K562 (cell line): ENCODE data around the gene ZSCAN25. TPM values are rescaled to one million over a fixed set of nuclear protein-coding genes. Genes with fewer than 3 reads are reported as not detected.

Source experiments
- ATAC-seq: fragments of 200-7000 bp; cut with Tn5 transposase; 3 replicates; pipeline ENCODE4 v1.9.1; 2020; ENCODE audit warnings: moderate library complexity
- BruUV-seq: library from RNA; stranded (reverse); fragments of 400-500 nt; replicated peaks from 2 replicates; lab custom pipeline; 2021; lab: Mats Ljungman, UMichigan
- CTCF ChIA-PET: fragments of 300-600 bp; formaldehyde crosslinking; extraction: SDS; loops from one replicate; lab custom pipeline; 2021; ENCODE audit warnings: low intra/inter-chr PET ratio; lab: Yijun Ruan, JAX
- POLR2A ChIA-PET: fragments of 300-600, 350-650 bp; sonication (Branson Sonifier 250); formaldehyde crosslinking; extraction: SDS; loops from one replicate; lab custom pipeline; 2021; ENCODE audit warnings: antibody characterized with exemption, inconsistent platforms; lab: Yijun Ruan, JAX
- DNase-seq, 4 experiments: peaks; one replicate each; pipeline versions ENCODE4 v3.0.0 to v3.0.0-alpha.2; 2011 to 2018; ENCODE audit warnings: low spot score in 3 of 4, mixed read lengths in 3 of 4; ENCODE audit errors: extremely low read depth in 1 of 4
- FAIRE-seq: peaks from 2 replicates; lab custom pipeline; 2011; peaks lifted over from hg19 to GRCh38; lab: Jason Lieb, UNC
- H2AFZ ChIP-seq: 2 replicates; pipeline ENCODE4 v1.6.0; 2011; ENCODE audit warnings: low read depth, low read length, control low read depth, inconsistent platforms
- H3K27ac ChIP-seq: fragments of 200-600 bp; 3 replicates; pipeline ENCODE4 v1.8.0; 2011; ENCODE audit warnings: low read depth, mild to moderate bottlenecking, control low read depth, inconsistent platforms, low read length, moderate library complexity, mixed read lengths; ENCODE audit errors: extremely low read depth
- H3K27me3 ChIP-seq, 2 experiments: fragments of 300-600 bp in 1 of 2; 2 replicates in 1 of 2; 3 replicates in 1 of 2; pipeline versions ENCODE4 v1.6.0 to v1.8.0; 2011; ENCODE audit warnings: inconsistent platforms in 2 of 2, low read length in 2 of 2, mild to moderate bottlenecking in 1 of 2, mixed read lengths in 1 of 2, moderate library complexity in 1 of 2; ENCODE audit not compliant: control insufficient read depth in 2 of 2, insufficient read depth in 2 of 2
- H3K36me3 ChIP-seq: fragments of 300-600 bp; 3 replicates; pipeline ENCODE4 v1.8.0; 2011; ENCODE audit warnings: mild to moderate bottlenecking, low read length, inconsistent platforms; ENCODE audit not compliant: control insufficient read depth, insufficient read depth
- H3K4me1 ChIP-seq, 2 experiments: fragments of 200-600 bp in 1 of 2; replicated peaks in 1 of 2; 2 replicates in 1 of 2; 3 replicates in 1 of 2; pipeline versions ENCODE4 v1.5.1 to v1.8.0; 2011; ENCODE audit warnings: inconsistent platforms in 2 of 2, low read length in 2 of 2, mild to moderate bottlenecking in 1 of 2, mixed read lengths in 1 of 2, moderate library complexity in 1 of 2; ENCODE audit not compliant: control insufficient read depth in 2 of 2, insufficient read depth in 2 of 2
- H3K4me2 ChIP-seq: 2 replicates; pipeline ENCODE4 v1.6.1; 2011; ENCODE audit warnings: low read length, control low read depth, inconsistent platforms, mixed read lengths; ENCODE audit not compliant: insufficient read depth
- H3K4me3 ChIP-seq: fragments of 200-600 bp; sonication (generic), shearing (Covaris generic); 2 replicates; pipeline ENCODE4 v1.5.1; 2016; ENCODE audit warnings: control low read depth, inconsistent platforms
- H3K79me2 ChIP-seq: fragments of 200-600 bp; 3 replicates; pipeline ENCODE4 v1.8.0; 2011; ENCODE audit warnings: low read length, inconsistent platforms; ENCODE audit not compliant: control insufficient read depth, insufficient read depth
- H3K9ac ChIP-seq, 2 experiments: 2 replicates each; pipeline versions ENCODE4 v1.6.0 to v1.6.1; 2011; ENCODE audit warnings: low read depth in 2 of 2, low read length in 2 of 2, control low read depth in 1 of 2, inconsistent platforms in 1 of 2, mild to moderate bottlenecking in 1 of 2, mixed read lengths in 1 of 2; ENCODE audit not compliant: insufficient read depth in 1 of 2
- H3K9me1 ChIP-seq: one replicate; pipeline ENCODE4 v1.6.0; 2011; ENCODE audit warnings: inconsistent platforms, mild to moderate bottlenecking, low read length, moderate library complexity; ENCODE audit not compliant: control insufficient read depth, insufficient read depth
- H3K9me3 ChIP-seq: replicated peaks from 2 replicates; pipeline ENCODE4 v1.5.1; 2011; ENCODE audit warnings: low read depth, low read length, inconsistent platforms; ENCODE audit not compliant: control insufficient read depth, insufficient read depth
- H4K20me1 ChIP-seq: replicated peaks from 2 replicates; pipeline ENCODE4 v1.6.1; 2011; ENCODE audit warnings: low read length, inconsistent platforms, mixed read lengths; ENCODE audit not compliant: control insufficient read depth, insufficient read depth
- POLR2A ChIP-seq: fragments of 450-650 bp; conservative IDR thresholded peaks from 2 replicates; pipeline ENCODE4 v1.6.1; 2016
- POLR2AphosphoS5 ChIP-seq: IDR thresholded peaks from 2 replicates; pipeline ENCODE4 v1.6.1; 2011; ENCODE audit warnings: mild to moderate bottlenecking, low read depth, low read length, moderate library complexity; ENCODE audit not compliant: control insufficient read depth, insufficient read depth
- POLR2B ChIP-seq: fragments of 450-650 bp; IDR thresholded peaks from 2 replicates; pipeline ENCODE4 v1.6.1; 2018; ENCODE audit warnings: low read depth; ENCODE audit not compliant: partially characterized antibody
- SUPT5H ChIP-seq: fragments of 450-650 bp; IDR thresholded peaks from 2 replicates; pipeline ENCODE4 v1.6.1; 2016
- WGBS: fragments of 100-300 bp; shearing (Covaris generic); methylation state at CpG from one replicate; pipeline ENCODE4 v1.1.6; 2016; ENCODE audit warnings: low coverage, mixed read lengths; ENCODE audit not compliant: insufficient coverage; ENCODE audit errors: missing lambda C conversion rate; 5-methylcytosine and 5-hydroxymethylcytosine counted together
- in situ Hi-C: fragments of 300-500 bp; cut with MboI; formaldehyde crosslinking; loops from 4 replicates; pipeline ENCODE4 v1.15.0; 2018; ENCODE audit warnings: inconsistent platforms, mixed read lengths
- intact Hi-C: fragments of 100-400 bp; cut with micrococcal nuclease; formaldehyde crosslinking; loops from 2 replicates; pipeline ENCODE4 v1.14.2; 2022
- polyA plus RNA-seq, 8 experiments: library from polyadenylated mRNA; depleted of rRNA in 4 of 8; stranded (reverse) in 5 of 8; unstranded in 3 of 8; fragments of >200 nt; fragmentation: Nextera tagmentation in 2 of 8; fragmentation: Illumina TruSeq in 1 of 8; extraction: Ambion mirVana in 2 of 8; extraction: Trizol in 1 of 8; gene quantifications; 2 replicates each; pipeline versions ENCODE4 v1.2.1 to v1.2.3, GENCODE V29; 2011 to 2014; ENCODE audit warnings: inconsistent platforms in 1 of 8, missing spikeins in 1 of 8
- total RNA-seq, 7 experiments: library from RNA; depleted of rRNA in 6 of 7; stranded (reverse); fragments of >200 nt in 6 of 7; fragmentation: Illumina TruSeq in 2 of 7; extraction: Trizol in 2 of 7; gene quantifications; 2 replicates each; pipeline versions ENCODE4 v1.2.1 to v1.2.3, GENCODE V29; 2011 to 2021; ENCODE audit warnings: low replicate concordance in 1 of 7
- TF ChIP-seq, protein P1 (sequence below): fragments of 150-350 bp; conservative IDR thresholded peaks from 2 replicates; pipeline ENCODE4 v1.6.1; 2014; ENCODE audit warnings: low read length

ZSCAN25 gene
- total and polyA plus RNA-seq, 9 of the 15 experiments (the other 6 are each of a cell fraction or from before 2014, with no cell fraction given): 0.94 to 18.4 (median 12.8) TPM

DNA sequence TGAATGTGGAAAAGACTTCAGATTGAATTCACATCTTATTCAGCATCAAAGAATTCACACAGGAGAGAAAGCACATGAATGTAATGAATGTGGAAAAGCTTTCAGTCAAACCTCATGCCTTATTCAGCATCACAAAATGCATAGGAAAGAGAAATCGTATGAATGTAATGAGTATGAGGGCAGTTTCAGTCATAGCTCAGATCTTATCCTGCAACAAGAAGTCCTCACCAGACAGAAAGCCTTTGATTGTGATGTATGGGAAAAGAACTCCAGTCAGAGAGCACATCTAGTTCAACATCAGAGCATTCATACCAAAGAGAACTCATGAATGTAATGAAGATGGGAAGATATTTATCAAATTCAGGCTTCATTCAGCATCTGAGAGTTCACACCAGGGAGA is 43.5 kb upstream of the ZSCAN25 start:
- POLR2A ChIA-PET: interaction anchor here (0.5 to 3.6 kb wide), 6 partner anchors 15 to 444 kb away, joined by 3 to 21 read pairs (median 4); partner anchors contain the start of genes ZKSCAN1 and ZNF655
- H3K4me3 ChIP-seq: no peak overlapping the region
- H3K36me3 ChIP-seq: peaks cover 57% of the 10 kb centered on the region
- no peaks in the 10 kb centered on the region for H3K9me1 ChIP-seq
- CTCF ChIA-PET: no interaction called here
- H3K9ac ChIP-seq: no peak overlapping the region
- in situ Hi-C loops: no loop called here
- TF ChIP-seq POLR2AphosphoS5: peak; percentile 13; the same call in 1 of the 2 replicates
- TF ChIP-seq POLR2B: peak; percentile 48
- TF ChIP-seq, protein P1, sequence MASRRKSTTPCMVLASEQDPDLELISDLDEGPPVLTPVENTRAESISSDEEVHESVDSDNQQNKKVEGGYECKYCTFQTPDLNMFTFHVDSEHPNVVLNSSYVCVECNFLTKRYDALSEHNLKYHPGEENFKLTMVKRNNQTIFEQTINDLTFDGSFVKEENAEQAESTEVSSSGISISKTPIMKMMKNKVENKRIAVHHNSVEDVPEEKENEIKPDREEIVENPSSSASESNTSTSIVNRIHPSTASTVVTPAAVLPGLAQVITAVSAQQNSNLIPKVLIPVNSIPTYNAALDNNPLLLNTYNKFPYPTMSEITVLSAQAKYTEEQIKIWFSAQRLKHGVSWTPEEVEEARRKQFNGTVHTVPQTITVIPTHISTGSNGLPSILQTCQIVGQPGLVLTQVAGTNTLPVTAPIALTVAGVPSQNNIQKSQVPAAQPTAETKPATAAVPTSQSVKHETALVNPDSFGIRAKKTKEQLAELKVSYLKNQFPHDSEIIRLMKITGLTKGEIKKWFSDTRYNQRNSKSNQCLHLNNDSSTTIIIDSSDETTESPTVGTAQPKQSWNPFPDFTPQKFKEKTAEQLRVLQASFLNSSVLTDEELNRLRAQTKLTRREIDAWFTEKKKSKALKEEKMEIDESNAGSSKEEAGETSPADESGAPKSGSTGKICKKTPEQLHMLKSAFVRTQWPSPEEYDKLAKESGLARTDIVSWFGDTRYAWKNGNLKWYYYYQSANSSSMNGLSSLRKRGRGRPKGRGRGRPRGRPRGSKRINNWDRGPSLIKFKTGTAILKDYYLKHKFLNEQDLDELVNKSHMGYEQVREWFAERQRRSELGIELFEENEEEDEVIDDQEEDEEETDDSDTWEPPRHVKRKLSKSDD: no peak
- peak; percentile 61 for TF ChIP-seq SUPT5H
- peak; percentile 54; the same call in 1 of the 2 replicates for TF ChIP-seq POLR2A
- ATAC-seq (no peak), DNase-seq (no peak), FAIRE-seq (no peak)
- H3K27me3 ChIP-seq: no peaks in the 10 kb centered on the region
- BruUV-seq: no TSS peak
- no peak overlapping the region for H3K27ac ChIP-seq
- intact Hi-C loops: no loop called here
- H3K9me3 ChIP-seq: no peaks in the 10 kb centered on the region
- peaks cover 2% of the 10 kb centered on the region; the same call in 1 of the 3 replicates for H3K79me2 ChIP-seq
- H2AFZ ChIP-seq: no peak overlapping the region
- no peaks in the 10 kb centered on the region for H4K20me1 ChIP-seq
- 83% methylated on average over 1 of the region's 1 CpG for WGBS
- 0 out of 5 replicates have a peak, but pooled peaks cover 0 to 3% of the 10 kb centered on the region in 2 experiments for H3K4me1 ChIP-seq
- no peak overlapping the region for H3K4me2 ChIP-seq
